H1 (cell line): ENCODE data around the gene ZNF446.

Source experiments
- BRCA1 ChIP-seq: IDR thresholded peaks from 2 replicates; pipeline ENCODE4 v1.6.1; 2012; ENCODE audit warnings: low read depth, low read length, improper control_type of control experiment
- NANOG ChIP-seq: IDR thresholded peaks from 2 replicates; pipeline ENCODE4 v1.6.1; 2011; ENCODE audit warnings: low read length, low read depth, mild to moderate bottlenecking, inconsistent platforms; ENCODE audit not compliant: insufficient read depth, poor library complexity, severe bottlenecking
- RFX5 ChIP-seq: IDR thresholded peaks from 2 replicates; pipeline ENCODE4 v1.6.1; 2011; ENCODE audit warnings: low read depth, low read length, improper control_type of control experiment, borderline replicate concordance
- SIX5 ChIP-seq: IDR thresholded peaks from 2 replicates; pipeline ENCODE4 v1.6.1; 2011; ENCODE audit warnings: mild to moderate bottlenecking, low read depth, low read length

GRCh38 chr19:58480481-58480830 lies 4.3 kb downstream of the ZNF446 start:
- TF ChIP-seq BRCA1 (no peak), NANOG (no peak), RFX5 (no peak), SIX5 (no peak)
